HUES48 (cell line): ENCODE measurements around the gene NFS1.
"Not testable (repeated sequence)": the region's sequence is repeated elsewhere in the genome, so short reads cannot be mapped to it uniquely, and the experiment has no call there.

ENCODE experiments used
- H3K27ac ChIP-seq: one replicate; pipeline ENCODE4 v1.7.0; 2013; ENCODE audit warnings: low read depth, low read length, inconsistent platforms
- H3K27me3 ChIP-seq: 2 replicates; pipeline ENCODE4 v1.6.1; 2013; ENCODE audit warnings: mild to moderate bottlenecking, low read length; ENCODE audit not compliant: control insufficient read depth, insufficient read depth
- H3K36me3 ChIP-seq: 2 replicates; pipeline ENCODE4 v1.6.1; 2013; ENCODE audit warnings: low read length; ENCODE audit not compliant: control insufficient read depth, insufficient read depth
- H3K4me1 ChIP-seq: 2 replicates; pipeline ENCODE4 v1.6.1; 2013; ENCODE audit warnings: mild to moderate bottlenecking, low read length; ENCODE audit not compliant: control insufficient read depth, insufficient read depth
- H3K4me3 ChIP-seq: 2 replicates; pipeline ENCODE4 v1.5.1; 2013; ENCODE audit warnings: mild to moderate bottlenecking, low read depth, low read length
- H3K9ac ChIP-seq: 2 replicates; pipeline ENCODE4 v1.6.1; 2013; ENCODE audit warnings: mild to moderate bottlenecking, low read depth, low read length, moderate library complexity
- H3K9me3 ChIP-seq: 2 replicates; pipeline ENCODE4 v1.6.1; 2013; ENCODE audit warnings: low read length; ENCODE audit not compliant: control insufficient read depth, insufficient read depth

NFS1 gene

GRCh38 chr20:35699127-35699956 is at the start of gene NFS1, which contains the start of gene ROMO1:
NFS1 (minus strand) TSS chr20:35699352; CDS start chr20:35699288, 64 bp downstream.
ROMO1 (plus strand) TSS chr20:35699405; CDS start chr20:35699633, 228 bp downstream.
- Histone ChIP-seq H3K27ac (peak within 1 kb of the TSS; percentile 92), H3K27me3 (no peaks in the 10 kb centered on the region), H3K36me3 (peaks cover 49% of the 10 kb centered on the region), H3K4me3 (peak within 1 kb of the TSS; percentile 95), H3K9ac (peak within 1 kb of the TSS; percentile 92), H3K4me1 (peaks cover 6% of the 10 kb centered on the region), H3K9me3 (no peaks in the 10 kb centered on the region)

DNA sequence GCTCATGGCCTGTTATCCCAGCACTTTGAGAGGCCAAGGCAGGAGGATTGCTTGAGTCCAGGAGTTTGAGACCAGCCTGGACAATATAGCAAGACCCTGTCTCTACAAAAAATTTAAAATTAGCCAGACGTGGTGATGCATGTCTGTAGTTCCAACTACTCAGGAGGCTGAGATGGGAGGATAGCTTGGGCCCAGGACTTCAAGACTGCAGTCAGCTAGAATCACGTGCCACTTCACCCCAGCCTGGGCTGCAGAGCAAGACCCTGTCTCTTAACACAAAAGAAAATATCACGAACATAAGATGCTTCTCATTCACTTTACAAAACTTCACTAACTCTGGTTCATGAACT is 45.3 kb upstream of the NFS1 start:
- not testable (repeated sequence) for H3K9ac ChIP-seq, H3K27ac ChIP-seq, H3K27me3 ChIP-seq, H3K4me3 ChIP-seq, H3K9me3 ChIP-seq
- Histone ChIP-seq H3K4me1 (peaks cover 18% of the 10 kb centered on the region), H3K36me3 (peaks cover 14% of the 10 kb centered on the region)

DNA sequence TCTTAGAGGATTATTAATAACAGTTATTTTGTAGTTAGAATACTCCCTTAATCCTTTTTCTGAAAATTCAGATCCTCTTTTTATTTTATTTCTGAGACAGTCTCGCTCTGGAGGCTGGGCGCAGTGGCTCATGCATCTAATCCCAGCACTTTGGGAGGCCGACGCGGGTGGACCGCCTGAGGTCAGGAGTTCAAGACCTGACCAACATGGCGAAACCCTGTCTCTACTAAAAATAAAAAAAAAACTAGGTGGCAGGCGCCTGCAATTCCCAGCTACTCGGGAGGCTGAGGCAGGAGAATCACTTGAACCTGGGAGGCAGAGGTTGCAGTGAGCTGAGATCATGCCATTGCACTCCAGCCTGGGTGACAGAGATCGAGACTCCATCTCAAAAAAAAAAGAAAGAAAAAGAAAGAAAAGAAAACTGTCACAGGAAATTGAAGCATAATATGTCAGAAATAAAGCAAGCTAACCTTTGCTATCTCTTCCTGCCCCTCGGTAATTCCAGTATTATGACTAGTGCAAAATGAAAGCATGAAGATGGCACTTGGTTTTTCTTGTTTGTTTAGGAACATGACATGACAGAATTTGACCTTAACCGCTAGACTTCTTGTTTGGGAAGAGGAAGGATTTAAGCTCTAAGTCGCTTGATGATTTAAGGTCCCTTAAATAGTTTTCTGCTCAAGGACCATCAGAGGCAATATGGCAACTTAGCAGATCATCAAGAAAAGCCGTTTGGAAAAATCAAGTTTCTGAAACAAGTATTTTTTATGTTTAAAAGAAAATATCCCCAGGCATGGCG is 44.7 kb upstream of the NFS1 start:
- peaks cover 19% of the 10 kb centered on the region for H3K36me3 ChIP-seq
- H3K27ac ChIP-seq, result peak overlapping the region; percentile 86
- peak overlapping the region; percentile 93; the same call in 1 of the 2 replicates for H3K9ac ChIP-seq
- peaks cover 21% of the 10 kb centered on the region for H3K4me1 ChIP-seq
- H3K27me3 ChIP-seq, result no peaks in the 10 kb centered on the region
- H3K9me3 ChIP-seq, result no peaks in the 10 kb centered on the region
- 0 out of 2 replicates have a peak overlapping the region, but pooled peaks have one; percentile 70 for H3K4me3 ChIP-seq

GRCh38 chr20:35742741-35743523 is 43.8 kb upstream of the NFS1 start:
- Histone ChIP-seq H3K4me3 (peak overlapping the region; percentile 70), H3K9me3 (no peaks in the 10 kb centered on the region), H3K36me3 (peaks cover 29% of the 10 kb centered on the region), H3K27ac (peak overlapping the region; percentile 86), H3K9ac (peak overlapping the region; percentile 93), H3K27me3 (no peaks in the 10 kb centered on the region), H3K4me1 (peaks cover 24% of the 10 kb centered on the region)

GRCh38 chr20:35741892-35742740 is 43.0 kb upstream of the NFS1 start, which contains the start of gene RBM39:
RBM39 (minus strand) TSS chr20:35742260; CDS start chr20:35740874, 1,386 bp downstream.
- H3K27ac ChIP-seq, result peak within 1 kb of the TSS; percentile 98
- peak within 1 kb of the TSS; percentile 100 for H3K9ac ChIP-seq
- no peaks in the 10 kb centered on the region for H3K9me3 ChIP-seq
- peak within 1 kb of the TSS; percentile 94 for H3K4me3 ChIP-seq
- H3K36me3 ChIP-seq, result peaks cover 36% of the 10 kb centered on the region
- no peaks in the 10 kb centered on the region for H3K27me3 ChIP-seq
- H3K4me1 ChIP-seq, result peaks cover 24% of the 10 kb centered on the region

DNA sequence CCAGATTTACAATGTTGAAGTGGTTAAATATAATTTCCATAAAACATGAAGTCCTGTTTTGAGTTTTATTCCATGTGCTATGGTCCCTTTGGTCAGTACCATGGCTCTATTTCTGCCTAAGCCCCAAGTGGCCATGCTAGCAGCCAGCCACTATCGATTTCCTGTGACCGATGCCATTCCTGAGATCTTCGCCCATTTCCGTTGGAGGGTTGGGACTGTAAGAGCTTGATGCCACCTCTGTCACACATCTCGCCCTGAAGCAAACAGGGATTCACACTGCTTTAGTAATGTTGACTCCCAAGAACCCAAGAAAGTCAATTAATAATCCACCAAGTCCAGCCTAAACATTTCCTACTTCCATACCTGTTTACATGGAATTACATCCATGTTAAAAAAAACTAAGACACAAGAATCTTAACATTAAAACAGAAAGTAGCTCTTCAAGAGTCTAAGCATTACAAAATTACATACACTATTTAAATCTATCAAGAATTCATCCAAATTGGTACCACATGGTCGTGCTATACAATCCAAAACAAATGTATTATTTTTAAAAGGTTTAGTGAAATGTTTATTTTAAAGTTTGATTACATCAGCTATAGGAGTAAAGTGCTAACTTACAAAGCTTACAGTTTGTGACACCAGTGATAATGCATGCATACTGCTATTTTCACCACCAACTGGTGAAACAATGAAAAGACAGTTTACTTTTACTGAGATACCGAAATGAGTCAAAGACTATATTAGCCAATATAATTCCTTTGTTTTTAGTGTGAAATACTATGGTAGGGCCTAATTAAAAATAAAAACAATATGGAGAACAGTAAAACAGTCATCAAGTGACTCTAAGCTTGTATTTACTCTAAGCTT is 40.4 kb upstream of the NFS1 start:
- no peak overlapping the region for H3K27ac ChIP-seq
- peak overlapping the region; percentile 94 for H3K4me3 ChIP-seq
- peaks cover 28% of the 10 kb centered on the region for H3K4me1 ChIP-seq
- H3K36me3 ChIP-seq, result peaks cover 61% of the 10 kb centered on the region
- peak overlapping the region; percentile 14; the same call in 1 of the 2 replicates for H3K9ac ChIP-seq
- no peaks in the 10 kb centered on the region for H3K27me3 ChIP-seq
- H3K9me3 ChIP-seq, result no peaks in the 10 kb centered on the region

DNA sequence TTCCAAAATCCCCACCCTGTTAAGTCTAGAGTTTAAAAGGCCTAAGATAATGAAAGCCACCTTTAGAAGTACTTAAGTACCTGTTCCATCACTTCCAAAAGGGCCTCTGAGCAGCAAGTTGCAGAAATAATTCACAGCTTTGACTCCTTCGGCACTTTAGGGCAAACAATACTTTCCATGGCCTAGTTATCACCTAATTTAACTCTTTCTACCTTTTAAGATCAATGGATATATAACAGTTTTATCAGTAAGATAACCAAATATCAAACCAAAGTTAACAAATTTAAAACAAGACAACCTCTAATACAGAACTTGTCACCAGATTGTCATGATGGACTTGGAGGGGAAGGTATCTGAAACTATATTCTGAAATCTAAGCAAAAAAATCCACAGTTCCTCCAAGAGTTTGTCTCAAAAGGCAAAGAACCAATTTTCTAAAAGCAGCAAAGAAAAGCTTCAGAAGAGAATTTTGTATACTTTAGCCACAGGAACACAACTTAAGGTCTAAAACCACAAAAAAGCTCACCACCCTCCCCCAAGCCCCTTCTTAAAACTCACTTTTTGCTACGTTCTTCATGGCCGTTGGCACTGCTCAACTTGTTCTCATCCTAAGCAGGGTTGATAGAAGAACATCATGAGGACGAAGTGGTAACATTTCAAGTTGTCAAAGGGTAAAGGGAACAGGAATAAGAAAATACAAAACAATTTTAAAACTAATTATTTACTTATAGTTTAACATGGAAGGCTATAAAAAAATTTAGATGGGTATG is 39.4 kb upstream of the NFS1 start:
- H3K36me3 ChIP-seq, result peaks cover 71% of the 10 kb centered on the region
- H3K4me3 ChIP-seq, result no peak overlapping the region
- H3K27ac ChIP-seq, result no peak overlapping the region

DNA sequence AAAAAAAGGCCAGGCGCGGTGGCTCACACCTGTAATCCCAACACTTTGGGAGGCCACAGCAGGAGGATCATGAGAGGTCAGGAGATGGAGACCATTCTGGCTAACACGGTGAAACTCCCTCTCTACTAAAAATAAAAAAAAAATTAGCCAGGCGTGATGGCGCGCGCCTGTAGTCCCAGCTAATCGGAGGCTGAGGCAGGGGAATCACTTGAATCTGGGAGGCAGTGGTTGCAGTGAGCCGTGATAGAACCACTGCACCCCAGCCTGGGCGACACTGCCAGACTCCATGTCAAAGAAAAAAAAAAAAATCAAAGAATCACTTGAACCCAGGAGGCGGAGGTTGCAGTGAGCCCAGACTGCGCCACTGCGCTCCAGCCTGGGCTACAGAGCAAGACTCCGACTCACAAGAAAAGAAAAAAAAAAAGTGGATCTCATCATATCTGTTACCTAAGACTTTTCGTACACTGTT is 38.7 kb upstream of the NFS1 start:
- Histone ChIP-seq H3K4me1 (peaks cover 22% of the 10 kb centered on the region), H3K27me3 (no peaks in the 10 kb centered on the region), H3K36me3 (peaks cover 78% of the 10 kb centered on the region), H3K4me3 (no peak overlapping the region), H3K9me3 (no peaks in the 10 kb centered on the region), H3K9ac (no peak overlapping the region), H3K27ac (no peak overlapping the region)

More for the DNA sequence above, 39.4 kb upstream of the NFS1 start:
- no peaks in the 10 kb centered on the region for H3K27me3 ChIP-seq
- H3K4me1 ChIP-seq, result peaks cover 27% of the 10 kb centered on the region
- H3K9ac ChIP-seq, result no peak overlapping the region
- no peaks in the 10 kb centered on the region for H3K9me3 ChIP-seq
